ENCODE data around the gene CRYM. TPM values are rescaled to one million over a fixed set of nuclear protein-coding genes. Genes with fewer than 3 reads are reported as not detected.
"Not testable (repeated sequence)": the region's sequence is repeated elsewhere in the genome, so short reads cannot be mapped to it uniquely, and the experiment has no call there.

CRYM gene
- total and polyA plus RNA-seq, 2 donors (not counting 1 experiment from before 2014, with no cell fraction given) = 0.06 to 0.50 TPM

GRCh38 chr16:21324267-21324666 lies 46.2 kb upstream of the CRYM start:
- TF ChIP-seq CTCF (conservative IDR thresholded peaks at IDR 0.05 in 1 of 2, IDR thresholded peaks at IDR 0.05 in 1 of 2; ENCODE audit: low read depth in 1 of 2, low read length in 2 of 2) = no peak
- TF ChIP-seq EZH2 (IDR thresholded peaks at IDR 0.05; ENCODE audit: low read length, missing control alignments) = no peak
- Histone ChIP-seq H3K9ac (ENCODE audit: insufficient read depth, low read length) (no peak overlapping the region), H3K4me1 (ENCODE audit: control insufficient read depth, extremely low read depth, insufficient read depth, low read length) (no peaks in the 10 kb centered on the region), H3K27me3 (ENCODE audit: control insufficient read depth, insufficient read depth, low read length) (no peaks in the 10 kb centered on the region), H2AFZ (ENCODE audit: low read length) (no peak overlapping the region), H3K9me3 (ENCODE audit: control insufficient read depth, insufficient read depth, low read depth, low read length) (no peaks in the 10 kb centered on the region), H3K27ac (ENCODE audit: insufficient read depth, low read length) (no peak overlapping the region), H4K20me1 (ENCODE audit: control insufficient read depth, extremely low read depth, insufficient read depth, low read length) (no peaks in the 10 kb centered on the region), H3K36me3 (ENCODE audit: control insufficient read depth, insufficient read depth, low read length) (no peaks in the 10 kb centered on the region), H3K4me3 (replicated peaks in 1 of 4; ENCODE audit: control extremely low read depth in 1 of 4, insufficient read depth in 1 of 4, low read depth in 3 of 4, low read length in 4 of 4) (no peak overlapping the region), H3K4me2 (ENCODE audit: extremely low read depth, insufficient read depth, low read length) (no peak overlapping the region), H3K79me2 (ENCODE audit: control insufficient read depth, insufficient read depth, low read length) (no peaks in the 10 kb centered on the region)
- no peak for DNase-seq (ENCODE audit: low read depth in 2 of 2)

DNA sequence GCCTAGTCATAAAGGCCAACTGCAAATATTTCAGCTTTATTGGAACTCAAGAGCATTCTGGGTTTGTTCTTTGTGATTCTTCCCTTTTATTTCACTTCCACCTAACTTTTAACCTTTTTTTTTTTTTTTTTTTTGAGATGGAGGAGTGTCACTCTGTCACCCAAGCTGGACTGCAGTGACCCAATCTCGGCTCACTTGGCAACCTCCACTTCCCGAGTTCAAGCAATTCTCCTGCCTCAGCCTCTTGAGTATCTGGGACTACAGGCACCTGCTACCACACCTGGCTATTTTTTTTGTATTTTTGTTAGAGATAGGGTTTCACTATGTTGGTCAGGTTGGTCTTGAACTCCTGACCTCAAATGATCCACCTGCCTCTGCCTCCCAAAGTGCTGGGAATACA lies 44.2 kb upstream of the CRYM start:
- not testable (repeated sequence) for H3K36me3 ChIP-seq (ENCODE audit: control insufficient read depth, insufficient read depth, low read length); DNase-seq (ENCODE audit: low read depth in 2 of 2); H3K9ac ChIP-seq (ENCODE audit: insufficient read depth, low read length); H2AFZ ChIP-seq (ENCODE audit: low read length); H3K4me2 ChIP-seq (ENCODE audit: extremely low read depth, insufficient read depth, low read length); H3K4me3 ChIP-seq (replicated peaks in 1 of 4; ENCODE audit: control extremely low read depth in 1 of 4, insufficient read depth in 1 of 4, low read depth in 3 of 4, low read length in 4 of 4); H3K79me2 ChIP-seq (ENCODE audit: control insufficient read depth, insufficient read depth, low read length); H3K27ac ChIP-seq (ENCODE audit: insufficient read depth, low read length); H4K20me1 ChIP-seq (ENCODE audit: control insufficient read depth, extremely low read depth, insufficient read depth, low read length); H3K4me1 ChIP-seq (ENCODE audit: control insufficient read depth, extremely low read depth, insufficient read depth, low read length); H3K9me3 ChIP-seq (ENCODE audit: control insufficient read depth, insufficient read depth, low read depth, low read length); H3K27me3 ChIP-seq (ENCODE audit: control insufficient read depth, insufficient read depth, low read length)

DNA sequence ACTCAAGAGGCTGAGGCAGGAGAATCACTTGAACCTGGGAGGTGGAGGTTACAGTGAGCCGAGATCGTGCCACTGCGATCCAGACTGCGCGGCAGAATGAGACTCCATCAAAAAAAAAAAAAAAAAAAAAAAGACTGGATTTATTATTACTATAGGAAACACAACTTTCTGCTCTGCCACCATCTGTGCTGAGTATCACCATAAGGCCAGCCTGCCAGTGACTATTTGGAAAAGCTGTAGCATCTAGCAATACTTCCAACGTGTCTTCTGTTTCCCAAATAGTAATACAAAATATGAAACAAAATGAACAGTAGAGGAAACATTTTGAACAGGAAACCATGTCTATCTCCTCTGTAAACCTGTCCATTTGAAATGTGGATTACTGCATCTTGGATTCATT lies 43.6 kb upstream of the CRYM start:
- Histone ChIP-seq H3K79me2 (ENCODE audit: control insufficient read depth, insufficient read depth, low read length) (no peaks in the 10 kb centered on the region), H3K27me3 (ENCODE audit: control insufficient read depth, insufficient read depth, low read length) (no peaks in the 10 kb centered on the region), H3K36me3 (ENCODE audit: control insufficient read depth, insufficient read depth, low read length) (no peaks in the 10 kb centered on the region)

More for the DNA sequence above, 43.6 kb upstream of the CRYM start:
- no peaks in the 10 kb centered on the region for H3K9me3 ChIP-seq (ENCODE audit: control insufficient read depth, insufficient read depth, low read depth, low read length)
- H3K4me2 ChIP-seq (ENCODE audit: extremely low read depth, insufficient read depth, low read length) = no peak overlapping the region
- no peak overlapping the region for H3K9ac ChIP-seq (ENCODE audit: insufficient read depth, low read length)
- no peak overlapping the region for H3K27ac ChIP-seq (ENCODE audit: insufficient read depth, low read length)
- H3K4me1 ChIP-seq (ENCODE audit: control insufficient read depth, extremely low read depth, insufficient read depth, low read length) = no peaks in the 10 kb centered on the region
- DNase-seq (ENCODE audit: low read depth in 2 of 2) = no peak
- TF ChIP-seq EZH2 (IDR thresholded peaks at IDR 0.05; ENCODE audit: low read length, missing control alignments) (no peak), CTCF (conservative IDR thresholded peaks at IDR 0.05 in 1 of 2, IDR thresholded peaks at IDR 0.05 in 1 of 2; ENCODE audit: low read depth in 1 of 2, low read length in 2 of 2) (no peak)
- no peak overlapping the region for H3K4me3 ChIP-seq (replicated peaks in 1 of 4; ENCODE audit: control extremely low read depth in 1 of 4, insufficient read depth in 1 of 4, low read depth in 3 of 4, low read length in 4 of 4)
- H2AFZ ChIP-seq (ENCODE audit: low read length) = no peak overlapping the region
- no peaks in the 10 kb centered on the region for H4K20me1 ChIP-seq (ENCODE audit: control insufficient read depth, extremely low read depth, insufficient read depth, low read length)
